NCI-H2171 treated with DMSO at 0.1 percent for 48 hours (cell line): Measurements from ENCODE around the gene DPYD.
"Not testable (repeated sequence)": the region's sequence is repeated elsewhere in the genome, so short reads cannot be mapped to it uniquely, and the experiment has no call there.

ENCODE experiments used
- DNase-seq: peaks from one replicate; lab custom pipeline; 2025; lab: John Stamatoyannopoulos, UW

DPYD gene

GRCh38 chr1:97277891-97278654, 642.8 kb downstream of the DPYD start:
- DNase-seq, result no peak

GRCh38 chr1:97271916-97272788, 648.7 kb downstream of the DPYD start:
- no peak for DNase-seq

GRCh38 chr1:97270508-97271307, 650.1 kb downstream of the DPYD start:
- DNase-seq, result no peak

- no peak for DNase-seq
Observed at GRCh38 chr1:97265630-97266029, 655.2 kb downstream of the DPYD start.

- no peak for DNase-seq
Observed at GRCh38 chr1:97262842-97263241, 658.0 kb downstream of the DPYD start.

- DNase-seq, result no peak
Observed at GRCh38 chr1:97258597-97258996, 662.2 kb downstream of the DPYD start.

GRCh38 chr1:97254731-97255463, 665.9 kb downstream of the DPYD start:
- DNase-seq, result no peak

- DNase-seq, result no peak
Observed at GRCh38 chr1:97252925-97253324, 667.9 kb downstream of the DPYD start.

- DNase-seq, result no peak
Observed at GRCh38 chr1:97252076-97252475, 668.8 kb downstream of the DPYD start.

GRCh38 chr1:97247196-97247595, 673.6 kb downstream of the DPYD start:
- DNase-seq, result no peak

- DNase-seq, result no peak
Observed at GRCh38 chr1:97245682-97246081, 675.2 kb downstream of the DPYD start.

- no peak for DNase-seq
Observed at GRCh38 chr1:97245026-97245425, 675.8 kb downstream of the DPYD start.

- DNase-seq, result peak; percentile 8
Observed at GRCh38 chr1:97243973-97244560, 676.8 kb downstream of the DPYD start.

- no peak for DNase-seq
Observed at GRCh38 chr1:97238816-97239215, 682.0 kb downstream of the DPYD start.

- not testable (repeated sequence) for DNase-seq
Observed at GRCh38 chr1:97231354-97231753, 689.5 kb downstream of the DPYD start.

GRCh38 chr1:97212671-97213070, 708.2 kb downstream of the DPYD start:
- no peak for DNase-seq

GRCh38 chr1:97210307-97210706, 710.5 kb downstream of the DPYD start:
- DNase-seq, result no peak

- no peak for DNase-seq
Observed at GRCh38 chr1:97209381-97209957, 711.4 kb downstream of the DPYD start.

- no peak for DNase-seq
Observed at GRCh38 chr1:97207868-97208267, 713.0 kb downstream of the DPYD start.

- no peak for DNase-seq
Observed at GRCh38 chr1:97204468-97204867, 716.4 kb downstream of the DPYD start.
